GF-D8 (cell line): Measurements from ENCODE around the gene RERE.
"Not testable (repeated sequence)": the region's sequence is repeated elsewhere in the genome, so short reads cannot be mapped to it uniquely, and the experiment has no call there.

ENCODE experiments used
- DNase-seq: peaks from one replicate; lab custom pipeline; 2025; lab: John Stamatoyannopoulos, UW

Gene RERE

GRCh38 chr1:8402109-8402710 lies 415.2 kb downstream of the RERE start:
- DNase-seq, result no peak

GRCh38 chr1:8398677-8399076 lies 418.8 kb downstream of the RERE start:
- DNase-seq, result no peak

- no peak for DNase-seq
Observed at GRCh38 chr1:8398086-8398485, 419.4 kb downstream of the RERE start.

GRCh38 chr1:8397511-8397910 lies 419.9 kb downstream of the RERE start:
- peak; percentile 73 for DNase-seq

GRCh38 chr1:8396786-8397406 lies 420.5 kb downstream of the RERE start:
- no peak for DNase-seq

- no peak for DNase-seq
Observed at GRCh38 chr1:8396083-8396785, 421.2 kb downstream of the RERE start.

- peak; percentile 83 for DNase-seq
Observed at GRCh38 chr1:8395433-8395866, 422.0 kb downstream of the RERE start.

GRCh38 chr1:8394456-8395321 lies 422.8 kb downstream of the RERE start:
- no peak for DNase-seq

GRCh38 chr1:8392522-8392921 lies 424.9 kb downstream of the RERE start:
- DNase-seq, result no peak

GRCh38 chr1:8390707-8391106 lies 426.7 kb downstream of the RERE start:
- no peak for DNase-seq

- DNase-seq, result no peak
Observed at GRCh38 chr1:8389958-8390535, 427.4 kb downstream of the RERE start.

GRCh38 chr1:8388732-8389562 lies 428.5 kb downstream of the RERE start:
- DNase-seq, result no peak

- DNase-seq, result no peak
Observed at GRCh38 chr1:8386247-8386646, 431.2 kb downstream of the RERE start.

- DNase-seq, result no peak
Observed at GRCh38 chr1:8384577-8384976, 432.9 kb downstream of the RERE start.

GRCh38 chr1:8384088-8384487 lies 433.4 kb downstream of the RERE start:
- DNase-seq, result no peak

GRCh38 chr1:8382608-8383505 lies 434.6 kb downstream of the RERE start:
- peak; percentile 83 for DNase-seq

- DNase-seq, result no peak
Observed at GRCh38 chr1:8382051-8382505, 435.4 kb downstream of the RERE start.

- no peak for DNase-seq
Observed at GRCh38 chr1:8381618-8382017, 435.8 kb downstream of the RERE start.

GRCh38 chr1:8380310-8380709 lies 437.1 kb downstream of the RERE start:
- DNase-seq, result not testable (repeated sequence)
